Parathyroid adenoma (tissue), 2 donors: ENCODE results near the gene COPS8.

Experiments
- H2AFZ ChIP-seq: fragments of 300-600 bp; sonication (generic); one replicate; pipeline ENCODE4 v1.7.0; 2017; ENCODE audit warnings: antibody characterized with exemption, mild to moderate bottlenecking
- H3K27ac ChIP-seq: fragments of 300-600 bp; sonication (generic); one replicate; pipeline ENCODE4 v1.7.0; 2017
- H3K27me3 ChIP-seq: fragments of 300-600 bp; sonication (generic); one replicate; pipeline ENCODE4 v1.7.0; 2017; ENCODE audit warnings: low read length; ENCODE audit not compliant: control insufficient read depth, insufficient read depth
- H3K36me3 ChIP-seq: fragments of 300-600 bp; sonication (generic); one replicate; pipeline ENCODE4 v1.7.0; 2017; ENCODE audit warnings: low read length; ENCODE audit not compliant: control insufficient read depth, insufficient read depth
- H3K4me1 ChIP-seq: fragments of 300-600 bp; sonication (generic); one replicate; pipeline ENCODE4 v1.7.0; 2017; ENCODE audit warnings: control low read depth
- H3K4me2 ChIP-seq: fragments of 300-600 bp; sonication (generic); one replicate; pipeline ENCODE4 v1.7.0; 2017; ENCODE audit warnings: low read length
- H3K4me3 ChIP-seq: fragments of 300-600 bp; sonication (generic); one replicate; pipeline ENCODE4 v1.7.0; 2017; ENCODE audit warnings: low read depth, low read length
- H3K79me2 ChIP-seq: fragments of 300-600 bp; sonication (generic); one replicate; pipeline ENCODE4 v1.7.0; 2017; ENCODE audit warnings: control low read depth
- H3K9ac ChIP-seq: fragments of 300-600 bp; sonication (generic); one replicate; pipeline ENCODE4 v1.7.0; 2017; ENCODE audit warnings: mild to moderate bottlenecking
- H3K9me3 ChIP-seq: fragments of 300-600 bp; sonication (generic); one replicate; pipeline ENCODE4 v1.7.0; 2017; ENCODE audit warnings: low read length; ENCODE audit not compliant: control insufficient read depth
- TF ChIP-seq, protein P1 (sequence below): fragments of 300-600 bp; sonication (generic); IDR thresholded peaks from one replicate; pipeline ENCODE4 v1.7.0; 2017; ENCODE audit warnings: antibody characterized with exemption, mild to moderate bottlenecking
- donor health status: primary hyperparathyroidism.

COPS8 gene

DNA sequence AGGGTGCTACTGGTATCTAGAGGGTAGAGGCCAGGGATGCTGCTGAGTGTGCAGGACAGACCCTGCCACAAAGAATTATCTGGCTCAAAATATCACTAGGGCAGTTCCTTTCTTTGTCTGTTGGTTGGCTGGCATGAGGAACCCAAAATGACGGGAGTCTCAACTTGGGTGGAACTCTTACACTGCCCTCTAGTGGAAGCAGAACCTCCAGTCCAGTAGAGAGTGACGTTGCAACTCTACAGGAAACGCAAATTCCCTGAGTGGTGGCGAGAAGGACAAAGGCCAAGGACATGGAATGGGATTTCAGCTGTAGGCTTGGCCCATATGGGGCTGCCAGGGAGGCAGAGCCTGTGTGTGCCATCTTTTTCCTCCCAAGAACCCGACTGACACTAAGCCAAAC, 47.1 kb downstream of the COPS8 start:
- no peaks in the 10 kb centered on the region for H3K36me3 ChIP-seq
- no peaks in the 10 kb centered on the region for H3K9me3 ChIP-seq
- no peak overlapping the region for H2AFZ ChIP-seq
- H3K4me2 ChIP-seq = no peak overlapping the region
- H3K27me3 ChIP-seq = no peaks in the 10 kb centered on the region
- H3K4me1 ChIP-seq = no peaks in the 10 kb centered on the region
- no peaks in the 10 kb centered on the region for H3K79me2 ChIP-seq
- H3K4me3 ChIP-seq = no peak overlapping the region
- no peak overlapping the region for H3K27ac ChIP-seq
- no peak overlapping the region for H3K9ac ChIP-seq
- TF ChIP-seq, protein P1, sequence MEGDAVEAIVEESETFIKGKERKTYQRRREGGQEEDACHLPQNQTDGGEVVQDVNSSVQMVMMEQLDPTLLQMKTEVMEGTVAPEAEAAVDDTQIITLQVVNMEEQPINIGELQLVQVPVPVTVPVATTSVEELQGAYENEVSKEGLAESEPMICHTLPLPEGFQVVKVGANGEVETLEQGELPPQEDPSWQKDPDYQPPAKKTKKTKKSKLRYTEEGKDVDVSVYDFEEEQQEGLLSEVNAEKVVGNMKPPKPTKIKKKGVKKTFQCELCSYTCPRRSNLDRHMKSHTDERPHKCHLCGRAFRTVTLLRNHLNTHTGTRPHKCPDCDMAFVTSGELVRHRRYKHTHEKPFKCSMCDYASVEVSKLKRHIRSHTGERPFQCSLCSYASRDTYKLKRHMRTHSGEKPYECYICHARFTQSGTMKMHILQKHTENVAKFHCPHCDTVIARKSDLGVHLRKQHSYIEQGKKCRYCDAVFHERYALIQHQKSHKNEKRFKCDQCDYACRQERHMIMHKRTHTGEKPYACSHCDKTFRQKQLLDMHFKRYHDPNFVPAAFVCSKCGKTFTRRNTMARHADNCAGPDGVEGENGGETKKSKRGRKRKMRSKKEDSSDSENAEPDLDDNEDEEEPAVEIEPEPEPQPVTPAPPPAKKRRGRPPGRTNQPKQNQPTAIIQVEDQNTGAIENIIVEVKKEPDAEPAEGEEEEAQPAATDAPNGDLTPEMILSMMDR = no peak

DNA sequence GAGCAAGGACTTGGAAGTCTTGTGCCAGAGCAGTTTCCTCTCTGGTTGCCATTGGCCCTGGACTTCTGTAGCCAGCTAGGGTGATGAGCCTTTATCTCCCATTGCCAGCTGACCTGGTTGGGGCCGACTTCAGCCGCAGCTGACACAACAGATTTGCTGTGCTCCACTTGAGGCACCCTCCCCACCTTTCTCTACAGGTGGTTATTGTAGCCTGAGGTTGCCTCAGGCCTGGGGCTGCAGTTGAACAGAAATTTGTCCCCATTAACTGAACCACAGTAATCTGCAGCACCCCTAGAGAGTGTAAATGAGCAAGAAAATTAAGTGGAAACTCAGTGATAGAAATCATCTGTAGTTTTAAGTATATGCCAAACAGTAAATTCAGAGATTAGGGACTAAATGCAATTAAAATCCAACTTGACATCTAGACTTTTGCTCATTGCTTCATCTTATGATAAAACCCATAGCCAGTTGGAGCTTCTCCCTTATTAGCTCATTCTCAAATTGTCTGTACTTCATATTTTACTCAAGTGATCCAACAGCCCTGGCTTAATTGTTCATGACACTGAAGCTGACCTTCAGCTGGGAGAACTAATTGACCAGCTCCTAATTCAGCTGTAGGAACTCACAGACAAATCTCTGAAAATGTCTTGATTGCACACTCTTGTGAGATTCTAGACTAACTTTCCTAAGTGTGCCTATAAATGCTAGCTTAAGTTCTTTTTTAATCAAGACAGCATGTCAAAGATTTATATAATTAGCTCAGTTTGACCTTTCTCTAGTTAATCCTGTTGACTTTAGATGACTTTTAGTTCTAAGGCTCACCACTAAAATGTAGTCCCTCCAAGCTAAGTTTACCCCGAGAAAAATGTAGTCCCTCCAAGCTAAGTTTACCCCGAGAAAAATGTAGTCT, 48.9 kb downstream of the COPS8 start:
- no peak overlapping the region for H3K9ac ChIP-seq
- H3K36me3 ChIP-seq = no peaks in the 10 kb centered on the region
- no peak overlapping the region for H3K4me2 ChIP-seq
- H3K4me1 ChIP-seq = no peaks in the 10 kb centered on the region
- H3K79me2 ChIP-seq = no peaks in the 10 kb centered on the region
- TF ChIP-seq, protein P1 = no peak
- H2AFZ ChIP-seq = no peak overlapping the region
- H3K9me3 ChIP-seq = no peaks in the 10 kb centered on the region
- H3K27ac ChIP-seq = no peak overlapping the region
- no peaks in the 10 kb centered on the region for H3K27me3 ChIP-seq
- H3K4me3 ChIP-seq = no peak overlapping the region

DNA sequence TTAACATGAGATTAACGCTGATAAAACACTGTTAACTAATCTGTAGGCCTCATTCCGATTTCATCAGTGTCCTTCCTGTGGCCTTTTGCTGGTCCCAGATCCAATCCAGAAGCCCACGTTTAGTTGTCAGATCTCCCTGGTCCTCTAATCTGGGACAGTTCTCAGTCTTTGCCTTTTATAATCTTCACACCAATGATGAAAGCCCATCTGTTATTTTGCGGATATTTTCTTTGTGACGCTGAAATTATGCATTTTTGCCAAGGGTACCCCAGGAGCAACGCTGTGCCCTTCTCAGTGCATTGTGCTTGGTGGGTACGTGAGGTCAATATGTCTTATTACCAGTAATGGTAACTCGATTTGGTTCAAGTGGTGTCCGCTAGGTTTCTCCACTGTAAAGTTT, 51.1 kb downstream of the COPS8 start:
- no peak overlapping the region for H3K4me3 ChIP-seq
- H3K9me3 ChIP-seq = no peaks in the 10 kb centered on the region
- H3K9ac ChIP-seq = no peak overlapping the region
- H3K79me2 ChIP-seq = no peaks in the 10 kb centered on the region
- no peak overlapping the region for H3K4me2 ChIP-seq
- H3K27ac ChIP-seq = no peak overlapping the region
- no peaks in the 10 kb centered on the region for H3K27me3 ChIP-seq
- H3K36me3 ChIP-seq = no peaks in the 10 kb centered on the region
- no peak overlapping the region for H2AFZ ChIP-seq
- no peaks in the 10 kb centered on the region for H3K4me1 ChIP-seq
- TF ChIP-seq, protein P1 = no peak

DNA sequence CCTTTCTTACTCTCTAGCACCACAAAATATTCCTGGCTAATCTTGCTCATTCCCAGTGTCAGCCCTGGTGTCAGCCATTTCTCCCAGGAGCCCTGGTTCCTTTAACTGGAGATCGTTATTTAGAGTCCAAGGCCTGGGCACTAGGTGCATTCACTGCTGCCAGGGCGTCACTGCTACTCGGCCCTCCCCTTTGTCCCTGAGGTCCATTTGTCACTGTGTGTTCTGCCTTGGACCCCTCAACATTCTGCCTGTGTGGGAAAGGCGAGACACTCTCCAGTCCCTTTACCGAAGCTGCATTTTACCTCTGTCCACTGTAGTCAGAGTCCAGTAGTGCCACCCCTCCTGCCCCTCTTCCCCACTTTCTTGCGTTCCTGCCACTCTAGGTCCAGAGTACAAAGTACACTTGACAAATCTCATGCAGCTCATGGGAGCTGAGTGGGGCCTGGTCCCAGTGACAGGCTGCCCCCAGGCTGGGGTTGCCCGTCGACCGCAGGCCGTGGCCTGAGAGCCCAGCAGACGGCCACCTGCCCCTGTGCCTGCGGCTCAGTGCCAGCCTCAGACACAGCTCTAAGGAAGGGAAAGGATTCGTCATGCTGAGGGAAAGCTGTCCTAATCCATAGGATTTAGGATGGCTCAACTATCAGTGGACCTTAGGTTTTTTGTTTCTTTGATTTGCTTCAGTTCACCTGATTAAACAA, 52.1 kb downstream of the COPS8 start:
- TF ChIP-seq, protein P1 = no peak
- H3K4me1 ChIP-seq = no peaks in the 10 kb centered on the region
- no peak overlapping the region for H3K4me2 ChIP-seq
- no peaks in the 10 kb centered on the region for H3K27me3 ChIP-seq
- no peak overlapping the region for H2AFZ ChIP-seq
- no peaks in the 10 kb centered on the region for H3K9me3 ChIP-seq
- H3K27ac ChIP-seq = no peak overlapping the region
- H3K36me3 ChIP-seq = no peaks in the 10 kb centered on the region
- no peak overlapping the region for H3K4me3 ChIP-seq
- H3K9ac ChIP-seq = no peak overlapping the region
- H3K79me2 ChIP-seq = no peaks in the 10 kb centered on the region
